HTERT RPE-1 (cell line): ENCODE results near the gene NHERF2.

ENCODE experiments used
- in situ Hi-C: fragments of 300-500 bp; cut with MboI; formaldehyde crosslinking; loops from 4 replicates; pipeline ENCODE4 v1.14.3; 2020; ENCODE audit warnings: low sequenced_read_pairs

Gene NHERF2

DNA sequence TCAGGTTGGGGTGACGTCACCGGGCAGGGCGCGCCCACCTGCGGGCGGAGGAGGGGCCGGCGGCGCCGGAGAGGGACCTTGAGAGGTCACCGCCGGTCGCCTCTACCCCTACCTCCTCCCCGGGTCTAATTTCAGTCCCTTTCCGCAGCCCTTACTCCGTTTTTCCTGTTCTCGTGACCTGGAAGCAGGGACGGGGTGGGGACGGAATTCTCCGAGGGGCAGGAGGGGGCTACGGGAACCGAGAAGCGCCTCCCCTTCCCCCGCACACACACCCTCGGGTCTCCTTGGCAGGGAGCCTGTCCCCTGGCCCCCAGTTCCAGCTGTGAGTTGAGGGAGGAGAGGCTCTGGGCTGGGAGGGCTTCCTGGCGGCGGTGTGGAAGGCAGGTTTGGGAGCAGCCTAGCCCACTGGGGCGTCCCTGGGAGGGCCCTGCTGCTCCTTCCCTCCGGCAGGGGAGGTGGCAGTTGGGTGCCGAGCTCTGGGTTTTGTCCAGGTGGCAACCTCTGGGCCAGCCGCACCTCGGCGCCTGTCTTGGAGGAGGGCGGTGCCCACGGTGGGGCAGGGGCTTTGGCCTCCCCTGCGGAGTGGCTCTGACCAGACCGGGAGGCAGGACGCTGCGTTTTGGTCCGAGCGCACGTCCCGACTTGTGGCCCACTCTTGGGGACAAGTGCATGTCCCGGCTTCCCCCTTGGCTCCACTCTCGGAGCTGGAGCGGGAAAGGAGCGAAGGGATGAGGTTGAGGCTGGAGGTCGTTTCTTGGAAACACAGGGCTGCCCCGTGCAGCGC is 36.2 kb upstream of the NHERF2 start:
- in situ Hi-C loops = no loop called here

- in situ Hi-C loops = no loop called here
These were observed 35.6 kb upstream of the NHERF2 start for GRCh38 chr16:1991135-1991551.

DNA sequence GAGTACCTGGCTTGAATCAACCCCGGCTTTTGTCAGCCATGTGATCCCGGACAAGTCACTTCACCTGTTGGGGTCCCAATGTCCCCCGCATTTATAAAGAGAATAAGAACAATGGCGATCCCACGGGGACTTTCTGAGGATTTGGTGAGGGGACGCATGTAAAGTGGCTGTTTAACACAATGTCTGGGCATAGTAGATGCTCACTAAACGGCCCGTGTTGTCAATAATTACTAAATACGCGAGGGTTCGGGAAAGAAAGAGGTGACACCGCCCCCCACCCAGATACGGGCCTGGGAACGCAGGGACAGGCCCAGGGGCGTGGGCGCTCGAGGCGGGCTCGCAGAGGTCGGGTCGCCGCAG is 35.1 kb upstream of the NHERF2 start:
- in situ Hi-C loops = no loop called here

- in situ Hi-C loops = no loop called here
These were observed 34.6 kb upstream of the NHERF2 start for GRCh38 chr16:1991948-1992703.

- in situ Hi-C loops = no loop called here
These were observed 33.9 kb upstream of the NHERF2 start for GRCh38 chr16:1992704-1993317.

DNA sequence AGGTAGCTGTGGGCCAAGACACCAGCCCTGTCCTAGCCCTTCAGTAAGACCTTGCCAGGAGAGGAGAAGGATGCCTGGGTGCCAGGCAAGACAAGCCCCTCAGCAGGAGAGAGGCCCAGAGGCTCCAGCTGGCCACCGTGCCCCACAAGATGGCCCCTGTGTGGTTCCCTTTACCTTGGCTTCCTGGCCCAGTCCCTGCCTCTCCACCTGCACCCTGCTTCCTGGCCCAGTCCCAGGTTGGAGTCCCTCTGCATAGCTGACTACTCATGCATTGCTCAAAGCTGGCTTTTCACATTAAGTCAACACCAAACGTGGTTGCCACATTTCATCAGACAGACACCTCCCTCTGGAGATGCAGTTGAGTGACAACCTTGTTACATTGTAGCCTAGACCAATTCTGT is 33.0 kb upstream of the NHERF2 start:
- in situ Hi-C loops = no loop called here

GRCh38 chr16:1997494-1998359 is 29.0 kb upstream of the NHERF2 start:
- in situ Hi-C loops = no loop called here

DNA sequence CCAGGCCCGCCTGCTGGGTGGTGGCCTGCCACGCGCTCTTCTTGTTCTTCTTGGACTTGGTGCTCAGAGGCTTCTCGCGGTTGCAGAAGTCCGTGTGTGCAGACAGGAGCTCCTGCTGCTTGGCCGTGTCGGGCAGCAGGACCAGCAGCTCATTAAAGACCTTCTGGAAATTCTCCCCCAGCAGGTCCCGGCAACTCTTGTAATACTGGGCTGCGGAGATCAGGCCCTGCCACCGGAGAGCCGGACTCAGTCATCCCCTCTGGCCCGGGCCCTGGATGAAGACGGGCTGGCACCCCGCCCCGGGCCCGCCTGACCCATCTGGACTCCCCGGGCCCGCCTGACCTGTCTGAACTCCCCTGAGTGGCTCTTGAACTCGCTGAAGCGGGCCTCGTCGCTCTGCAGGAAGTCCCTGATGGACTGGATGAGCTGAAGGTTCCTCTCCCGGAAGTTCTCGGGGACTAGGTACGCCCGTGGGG is 28.3 kb upstream of the NHERF2 start:
- in situ Hi-C loops = no loop called here

GRCh38 chr16:1998852-1999801 is 27.6 kb upstream of the NHERF2 start:
- in situ Hi-C loops = no loop called here

DNA sequence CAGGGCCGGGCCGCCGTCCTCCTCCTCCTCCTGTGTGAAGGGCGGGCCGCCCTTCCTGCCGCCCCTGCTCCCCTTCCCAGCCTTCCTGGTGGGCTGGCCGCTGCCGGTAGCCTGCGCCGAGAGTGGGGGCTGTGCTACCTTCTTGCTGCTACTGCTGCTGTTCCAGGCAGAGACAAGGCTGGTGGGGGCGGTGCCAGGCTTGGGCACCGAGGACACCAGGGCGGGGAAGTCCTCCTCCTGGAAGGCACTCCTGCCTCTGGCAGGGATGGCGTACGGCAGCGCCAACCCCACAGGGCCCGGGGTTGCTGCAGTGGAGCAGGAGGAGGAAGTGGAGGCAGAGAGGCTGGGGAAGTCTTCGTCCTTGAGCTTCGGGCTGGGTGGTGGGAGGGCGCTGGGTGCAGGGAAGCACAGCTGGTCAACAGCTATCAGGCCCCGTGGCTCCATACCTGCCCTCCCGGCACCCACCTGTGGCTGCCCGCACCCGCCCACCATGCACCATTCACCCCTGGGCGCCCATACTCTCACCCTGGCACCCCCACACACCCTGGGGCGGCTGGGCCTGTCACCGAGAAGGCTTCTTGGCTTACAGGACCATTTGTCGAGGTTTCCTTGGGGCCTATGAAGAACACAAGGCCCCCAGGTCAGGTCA is 26.7 kb upstream of the NHERF2 start:
- in situ Hi-C loops = no loop called here

- in situ Hi-C loops = no loop called here
These were observed 25.7 kb upstream of the NHERF2 start for GRCh38 chr16:2001035-2001434.

DNA sequence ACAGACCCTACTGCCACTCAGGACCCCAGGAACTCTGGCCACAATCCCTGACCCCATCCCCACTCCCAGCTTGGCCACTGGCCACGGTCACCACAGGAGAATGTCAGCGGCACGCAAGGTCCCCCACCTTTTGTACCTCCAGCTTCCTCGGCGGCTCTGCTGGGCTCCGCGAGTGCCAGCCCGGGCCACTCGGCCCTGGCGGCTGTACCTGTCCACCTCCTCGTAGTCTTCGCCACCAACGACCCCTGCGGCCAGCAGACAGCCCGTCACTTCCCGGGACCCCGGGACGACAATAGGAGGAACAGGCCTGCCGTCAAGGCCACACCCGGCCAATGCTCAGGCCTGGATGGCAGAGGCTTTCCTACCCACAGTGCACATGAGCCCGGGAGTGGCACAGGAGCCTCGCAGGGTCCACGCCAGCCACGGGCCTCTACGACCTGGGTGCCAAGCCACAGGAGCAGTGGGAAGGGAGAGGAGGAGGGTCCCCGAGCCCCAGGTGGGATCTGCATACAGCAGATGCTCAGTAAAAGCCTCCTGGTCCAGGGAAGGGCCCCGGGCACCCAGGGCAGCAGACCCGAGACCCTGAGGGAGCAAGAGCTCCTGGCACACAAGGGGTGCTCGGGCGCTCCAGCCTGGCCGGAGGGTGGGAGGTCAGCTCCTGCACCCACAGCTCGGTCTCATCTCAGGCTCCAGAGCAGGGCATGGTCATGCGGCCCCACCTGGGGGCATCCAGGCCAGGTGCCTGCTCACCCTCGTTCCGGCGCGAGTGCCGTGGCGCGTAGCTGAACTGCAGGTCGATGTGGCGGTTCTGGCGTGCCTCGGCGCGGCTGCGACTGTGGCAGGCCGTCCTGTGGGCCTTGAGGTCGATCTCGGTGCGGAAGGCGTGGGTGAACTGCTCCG is 25.0 kb upstream of the NHERF2 start:
- in situ Hi-C loops = no loop called here

DNA sequence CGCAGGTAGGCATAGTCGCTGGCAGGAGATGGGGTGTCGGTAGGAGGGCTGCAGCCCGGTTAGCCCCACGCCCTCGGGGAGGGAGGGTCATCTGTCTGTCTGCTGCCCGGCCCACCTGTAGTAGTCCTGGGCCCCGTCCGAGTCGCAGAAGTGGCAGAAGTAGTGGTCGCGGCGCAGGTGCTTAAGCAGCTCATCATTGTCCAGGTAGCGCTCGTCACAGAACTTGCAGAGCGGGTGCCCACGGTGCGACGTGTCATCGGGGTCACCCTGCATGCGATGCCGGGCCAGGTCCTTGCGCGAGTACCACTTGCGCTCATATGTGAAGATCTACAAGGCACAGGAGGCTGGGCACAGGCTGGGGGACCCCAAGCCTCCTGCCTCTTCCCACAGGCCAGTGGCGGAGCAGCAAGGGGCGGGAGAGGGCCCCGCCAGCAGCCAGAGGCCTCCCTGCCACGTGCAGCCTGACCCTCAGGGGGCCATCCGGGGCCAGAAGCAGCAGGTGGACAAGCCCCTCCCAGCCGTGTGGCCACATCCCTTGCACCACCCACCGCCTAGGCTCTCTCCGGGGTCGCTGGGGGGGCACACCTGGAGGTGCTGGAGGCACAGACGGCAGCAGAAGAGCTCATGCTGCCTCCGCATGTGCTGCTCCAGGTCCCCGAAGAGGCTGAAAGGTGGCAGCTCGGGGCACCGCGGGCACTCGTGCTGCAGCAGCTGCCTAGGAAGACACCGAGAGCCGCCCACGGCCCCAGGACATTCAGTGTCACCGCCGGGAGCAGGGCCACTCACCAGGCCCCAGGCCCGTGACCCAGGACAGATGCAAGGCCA is 24.1 kb upstream of the NHERF2 start:
- in situ Hi-C loops = no loop called here

DNA sequence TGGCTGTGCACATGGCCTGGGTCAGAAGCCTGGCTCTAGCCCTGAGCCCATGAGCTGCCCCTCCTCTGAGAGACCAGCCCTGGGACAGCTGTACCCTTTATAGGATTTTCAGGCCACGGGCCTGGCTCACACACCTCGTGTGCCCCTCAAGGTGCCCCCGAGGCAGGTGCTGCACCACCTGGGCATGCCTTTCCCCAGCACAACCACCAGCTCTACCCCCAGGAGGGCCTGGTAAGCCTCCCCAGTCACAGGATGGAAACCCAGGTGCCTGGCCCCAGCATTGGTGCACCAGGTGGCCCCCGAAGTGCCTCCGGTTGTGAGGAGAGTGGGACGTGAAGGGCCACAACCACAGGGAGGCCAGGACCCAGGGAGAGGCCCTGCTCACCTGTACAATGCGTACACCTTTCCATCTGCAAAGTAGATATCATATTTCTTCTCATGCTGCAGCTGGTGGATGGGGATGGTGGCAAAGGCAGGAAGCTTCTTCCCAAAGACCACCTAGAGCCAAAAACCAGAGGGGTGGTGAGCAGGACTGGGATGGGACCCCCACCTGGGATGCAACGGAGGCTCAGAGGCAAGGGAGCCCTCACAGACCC is 23.4 kb upstream of the NHERF2 start:
- in situ Hi-C loops = no loop called here

DNA sequence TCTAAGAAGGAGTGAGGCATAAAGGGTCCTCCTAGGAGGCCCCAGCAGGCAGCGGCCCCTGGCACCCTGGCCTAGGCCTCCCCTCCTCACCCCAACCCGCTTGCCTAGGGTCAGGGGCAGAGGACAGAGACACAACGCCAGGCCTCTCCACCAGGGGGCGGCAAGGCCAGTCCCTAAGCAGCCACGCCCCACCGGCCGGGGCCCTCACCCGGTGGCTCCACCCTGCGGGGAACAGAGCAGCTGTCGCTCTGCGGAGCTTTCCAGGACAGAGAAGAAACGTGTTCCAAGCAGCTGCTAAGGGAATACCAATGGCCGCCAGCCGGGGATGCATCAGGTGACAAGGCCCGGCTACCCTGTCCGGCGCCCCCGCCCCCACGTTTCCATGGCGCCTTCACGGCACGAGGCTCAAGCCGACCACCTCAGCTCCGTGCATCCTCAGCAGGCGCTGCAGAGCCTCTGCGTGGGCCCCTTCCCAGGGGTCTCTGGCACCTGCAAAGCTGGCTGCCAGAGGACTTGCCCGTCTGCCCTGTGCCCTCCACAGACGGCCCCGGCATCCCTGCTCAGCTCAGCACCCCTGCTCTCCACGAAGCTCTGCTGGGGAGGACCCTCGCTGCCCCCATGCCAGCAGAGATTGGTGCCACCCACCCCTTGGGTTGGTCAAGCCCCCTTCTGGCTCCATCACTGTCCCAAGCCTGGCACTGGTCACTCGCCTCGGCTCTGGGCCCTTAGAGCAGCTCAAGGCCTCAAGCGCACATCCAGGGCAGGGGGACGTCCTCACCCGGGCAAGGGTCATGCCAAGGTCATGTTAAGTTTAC is 22.7 kb upstream of the NHERF2 start:
- in situ Hi-C loops = no loop called here

DNA sequence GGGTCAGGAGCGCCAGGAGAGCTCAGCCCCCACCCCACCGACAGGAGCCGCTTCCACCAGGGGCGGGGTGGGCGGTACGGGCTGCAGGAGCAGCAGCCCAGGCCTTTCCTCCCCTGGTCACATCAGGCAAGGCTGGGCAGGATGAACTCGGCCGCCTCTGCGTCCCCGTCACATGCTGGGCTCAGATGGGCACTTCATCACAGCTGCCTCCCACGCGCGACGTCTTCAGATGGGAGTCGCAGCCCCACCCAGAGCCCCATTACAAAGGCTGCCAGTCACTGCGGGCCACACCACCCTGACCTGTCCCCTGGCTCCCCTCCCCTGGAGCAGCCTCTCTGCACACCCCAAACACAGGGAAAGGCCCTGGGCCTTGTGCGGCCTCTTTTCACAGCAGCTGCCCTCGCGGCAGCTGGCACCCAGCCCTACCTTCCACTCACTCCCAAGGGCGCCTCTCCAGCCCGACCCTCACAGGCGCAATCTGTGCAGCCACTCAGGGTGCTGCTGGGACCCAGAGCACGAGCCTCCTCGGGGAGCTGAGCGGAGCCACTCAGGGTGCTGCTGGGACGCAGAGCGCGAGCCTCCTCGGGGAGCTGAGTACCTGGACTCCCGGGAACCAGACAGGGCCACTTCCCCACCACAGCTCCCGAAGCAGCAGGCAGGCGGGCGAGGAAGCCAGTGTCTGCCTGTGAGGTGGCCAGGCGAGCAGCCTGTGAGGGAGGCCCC is 21.7 kb upstream of the NHERF2 start:
- in situ Hi-C loops = no loop called here
